NCI-H774 (cell line): ENCODE measurements around the gene EAF1.
"Not testable (repeated sequence)": the region's sequence is repeated elsewhere in the genome, so short reads cannot be mapped to it uniquely, and the experiment has no call there.

ENCODE experiments used
- DNase-seq: peaks from one replicate; lab custom pipeline; 2025; lab: John Stamatoyannopoulos, UW

Gene EAF1

DNA sequence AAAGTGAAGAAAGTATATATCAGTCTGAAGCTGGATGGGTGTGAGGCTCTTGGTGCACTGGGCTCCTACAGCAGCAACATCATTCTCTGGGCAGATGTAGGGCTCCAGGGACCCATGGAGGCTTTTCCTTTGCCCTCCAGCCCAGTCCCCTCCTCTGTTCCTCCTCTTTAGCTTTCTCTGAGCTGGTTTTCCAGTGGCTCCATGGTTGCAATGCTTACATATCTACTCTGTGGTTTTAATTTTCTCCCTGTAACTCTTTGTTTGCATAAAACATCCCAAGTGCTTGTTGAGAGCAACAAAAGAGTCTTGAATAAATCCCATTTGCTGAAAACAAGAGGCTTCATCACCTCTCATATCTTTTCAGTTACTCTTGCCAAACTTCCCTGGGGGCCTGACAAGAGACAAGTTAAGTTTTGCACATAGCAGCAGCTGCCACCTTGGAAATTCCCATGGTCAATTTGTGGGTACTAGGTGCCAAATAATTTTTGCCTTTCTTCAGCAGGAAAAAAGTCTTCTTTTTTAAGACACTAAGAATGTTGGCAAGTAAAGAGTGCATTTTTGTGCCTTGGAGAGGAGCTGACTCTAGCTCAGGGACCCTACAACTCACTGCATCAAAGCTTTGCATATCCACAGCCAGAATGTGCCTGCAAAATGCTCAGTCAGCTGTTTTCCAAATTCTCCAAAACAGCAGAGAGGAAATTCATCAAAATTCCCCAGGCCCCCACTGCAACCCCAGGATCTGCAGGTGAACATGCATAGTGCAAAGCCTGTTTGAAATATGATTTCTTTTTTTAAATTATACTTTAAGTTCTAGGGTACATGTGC is 52.2 kb downstream of the EAF1 start:
- DNase-seq, result no peak

DNA sequence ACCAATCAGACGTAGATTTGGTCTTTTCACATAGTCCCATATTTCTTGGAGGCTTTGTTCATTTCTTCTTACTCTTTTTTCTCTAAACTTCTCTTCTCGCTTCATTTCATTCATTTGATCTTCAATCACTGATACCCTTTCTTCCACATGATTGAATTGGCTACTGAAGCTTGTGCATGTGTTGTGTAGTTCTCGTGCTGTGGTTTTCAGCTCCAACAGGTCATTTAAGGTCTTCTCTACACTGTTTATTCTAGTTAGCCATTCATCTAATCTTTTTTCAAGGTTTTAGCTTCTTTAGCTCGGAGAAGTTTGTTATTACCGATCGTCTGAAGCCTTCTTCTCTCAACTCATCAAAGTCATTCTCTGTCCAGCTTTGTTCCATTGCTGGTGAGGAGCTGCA is 57.2 kb downstream of the EAF1 start:
- not testable (repeated sequence) for DNase-seq

DNA sequence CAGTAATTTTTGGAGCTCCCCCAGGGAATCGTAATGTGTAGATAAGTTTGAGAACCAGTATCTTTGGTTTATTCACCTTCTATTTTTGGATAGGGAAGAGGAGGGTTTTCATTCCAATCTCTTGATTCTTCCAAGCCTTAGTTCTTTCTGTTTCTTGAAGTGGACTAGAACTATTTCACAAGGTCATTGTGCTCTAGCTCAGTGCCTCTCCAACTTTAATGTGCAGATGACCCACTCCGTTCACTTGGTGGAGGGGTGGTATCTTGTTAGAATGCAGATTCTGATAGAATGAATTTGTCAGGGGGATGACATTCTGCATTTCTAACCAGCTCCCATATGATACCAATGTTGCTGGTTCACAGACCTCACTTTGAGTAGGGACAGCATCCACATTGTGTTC is 58.6 kb downstream of the EAF1 start:
- DNase-seq, result no peak

DNA sequence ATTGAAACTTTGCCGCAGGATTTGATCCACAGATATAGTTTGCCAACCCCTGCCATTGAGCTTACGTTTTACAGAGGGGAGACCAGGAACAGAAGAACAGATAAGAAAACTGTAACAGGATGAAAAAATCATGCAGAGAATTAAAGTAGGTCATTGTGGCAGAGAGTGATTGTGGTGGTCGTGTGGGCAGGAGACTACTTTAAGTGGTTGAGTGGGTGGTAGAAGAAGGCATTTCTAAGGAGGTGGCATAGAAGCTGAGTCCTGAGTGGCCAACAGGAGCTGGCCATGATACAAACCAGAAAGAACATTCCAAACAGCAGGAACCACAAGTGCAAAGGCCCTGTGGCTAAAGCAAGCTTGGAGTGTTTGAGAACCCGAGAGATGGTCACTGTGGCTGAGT is 59.6 kb downstream of the EAF1 start:
- no peak for DNase-seq

DNA sequence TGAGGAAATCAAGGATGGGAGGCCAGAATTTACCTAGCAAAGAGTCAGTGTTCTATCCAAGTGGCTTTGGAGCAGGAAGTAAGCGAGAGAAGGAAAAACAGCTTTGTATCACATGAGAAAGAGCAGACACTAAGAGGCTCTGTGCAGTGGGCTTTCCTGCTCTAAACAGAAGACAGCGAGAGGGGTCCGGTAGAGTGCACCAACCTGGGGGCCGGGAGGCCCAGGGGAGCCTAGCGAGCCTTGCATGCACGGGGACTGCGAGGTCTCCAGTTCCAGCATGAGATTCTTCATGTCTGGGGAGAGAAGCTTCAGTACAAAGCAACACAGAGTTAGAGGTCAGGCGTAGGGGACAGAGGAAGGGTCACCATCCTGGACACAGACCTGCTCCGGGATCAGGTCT is 60.6 kb downstream of the EAF1 start:
- no peak for DNase-seq

DNA sequence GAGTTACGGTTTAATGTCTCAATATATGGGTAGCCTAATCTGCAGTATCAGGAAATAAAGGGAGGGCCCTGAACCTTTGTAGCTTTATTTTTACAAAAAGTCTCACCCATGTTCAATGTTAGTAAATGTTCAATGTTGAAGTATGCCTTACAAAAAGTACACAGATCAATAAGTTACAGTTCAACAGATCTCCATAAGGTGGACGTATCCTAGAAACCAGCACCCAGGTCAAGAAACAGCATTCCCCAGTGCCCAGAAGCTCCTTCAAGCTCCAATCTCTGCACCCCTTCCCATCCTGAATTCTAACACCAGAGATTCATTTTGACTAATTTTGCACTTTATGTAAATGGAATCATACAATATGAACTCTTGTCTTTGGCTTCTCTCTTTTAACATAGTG is 62.8 kb downstream of the EAF1 start:
- DNase-seq, result no peak

DNA sequence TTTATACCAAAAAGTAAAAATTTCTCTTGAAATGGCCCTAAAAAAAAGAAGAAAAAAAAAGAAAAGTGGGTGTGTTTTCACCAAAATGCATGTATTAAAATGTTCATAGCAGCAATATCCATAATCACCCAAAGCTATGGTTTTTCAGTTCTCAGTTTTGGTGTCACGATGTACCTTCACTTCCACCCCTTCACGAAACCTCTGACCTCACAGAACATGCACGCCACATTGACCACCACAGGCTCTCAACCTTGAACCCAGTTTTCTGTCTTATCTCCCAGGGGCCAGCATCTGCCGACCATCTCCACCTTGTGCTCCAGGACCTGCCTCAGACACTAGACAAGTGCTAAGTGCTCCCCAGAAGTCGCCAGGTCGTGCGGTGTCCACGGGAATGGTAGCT is 63.7 kb downstream of the EAF1 start:
- no peak for DNase-seq
